HCT116 (cell line): ENCODE measurements around the gene UPK2. TPM values are rescaled to one million over a fixed set of nuclear protein-coding genes. Genes with fewer than 3 reads are reported as not detected.

Source experiments
- ATAC-seq: fragments of 200-7000 bp; cut with Tn5 transposase; 2 replicates; pipeline ENCODE4 v1.9.1; 2020; ENCODE audit warnings: mild to moderate bottlenecking, moderate library complexity
- BruUV-seq: library from RNA; stranded (reverse); fragments of 400-500 nt; replicated peaks from 2 replicates; lab custom pipeline; 2021; lab: Mats Ljungman, UMichigan
- CTCF ChIA-PET: fragments of 300-600 bp; sonication (Branson Sonifier 250); formaldehyde crosslinking; loops from one replicate; lab custom pipeline; 2021; ENCODE audit warnings: antibody characterized with exemption; lab: Charles Lee
- POLR2A ChIA-PET: fragments of 300-600, 350-600 bp; sonication (Branson Sonifier 250); formaldehyde crosslinking; loops from one replicate; lab custom pipeline; 2021; ENCODE audit warnings: antibody characterized with exemption; lab: Charles Lee
- RAD21 ChIA-PET, 2 experiments: fragments of 300-600 bp; sonication (Branson Sonifier 250); formaldehyde crosslinking; loops; one replicate each; lab custom pipeline; 2023; ENCODE audit warnings: low total read pairs in 2 of 2; ENCODE audit not compliant: uncharacterized antibody in 2 of 2, unreplicated experiment in 2 of 2, low non-redundant PET in 1 of 2; lab: Charles Lee
- DNase-seq: peaks from one replicate; pipeline ENCODE4 v3.0.0-alpha.2; 2010; ENCODE audit warnings: low read depth, low spot score
- H2AFZ ChIP-seq: fragments of 200-600 bp; shearing (Covaris generic), sonication (generic); 2 replicates; pipeline ENCODE4 v1.6.1; 2017; ENCODE audit warnings: low read depth, mixed run types, mixed read lengths, antibody characterized with exemption, low read length; ENCODE audit not compliant: poor library complexity, severe bottlenecking
- H3K27ac ChIP-seq: 2 replicates; pipeline ENCODE4 v1.5.1; 2012; ENCODE audit warnings: low read depth, low read length
- H3K27me3 ChIP-seq: fragments of 200-600 bp; sonication (generic); 2 replicates; pipeline ENCODE4 v1.6.1; 2016; ENCODE audit warnings: mixed run types, low read length, mixed read lengths; ENCODE audit not compliant: insufficient read depth
- H3K36me3 ChIP-seq, 2 experiments: fragments of 200-500 bp in 1 of 2; fragments of 200-600 bp in 1 of 2; sonication (Bioruptor generic) in 1 of 2; sonication (generic) in 1 of 2; 2 replicates each; pipeline versions ENCODE4 v1.5.1 to v1.6.1; 2014 to 2016; ENCODE audit warnings: low read length in 2 of 2, inconsistent platforms in 1 of 2, mixed read lengths in 1 of 2, mixed run types in 1 of 2; ENCODE audit not compliant: insufficient read depth in 2 of 2, control insufficient read depth in 1 of 2
- H3K4me1 ChIP-seq, 2 experiments: fragments of 200-600 bp in 1 of 2; sonication (generic) in 1 of 2; 2 replicates each; pipeline versions ENCODE4 v1.5.1 to v1.6.1; 2012 to 2017; ENCODE audit warnings: low read length in 2 of 2, inconsistent platforms in 1 of 2, mild to moderate bottlenecking in 1 of 2, mixed read lengths in 1 of 2, mixed run types in 1 of 2, moderate library complexity in 1 of 2; ENCODE audit not compliant: insufficient read depth in 2 of 2, control insufficient read depth in 1 of 2
- H3K4me2 ChIP-seq: fragments of 200-600 bp; sonication (generic); 2 replicates; pipeline ENCODE4 v1.6.1; 2017; ENCODE audit warnings: mixed run types, low read length, mixed read lengths
- H3K4me3 ChIP-seq, 2 experiments: fragments of 200-600 bp in 1 of 2; sonication (generic) in 1 of 2; replicated peaks in 1 of 2; 2 replicates each; pipeline ENCODE4 v1.5.1; 2011 to 2016; ENCODE audit warnings: low read length in 2 of 2, control low read depth in 1 of 2, low read depth in 1 of 2, mild to moderate bottlenecking in 1 of 2, mixed read lengths in 1 of 2, mixed run types in 1 of 2
- H3K79me2 ChIP-seq: fragments of 200-600 bp; sonication (generic); 2 replicates; pipeline ENCODE4 v1.6.1; 2017; ENCODE audit warnings: mild to moderate bottlenecking, mixed run types, low read length, moderate library complexity, mixed read lengths; ENCODE audit not compliant: insufficient read depth
- H3K9ac ChIP-seq: fragments of 200-600 bp; sonication (generic); 2 replicates; pipeline ENCODE4 v1.6.1; 2016; ENCODE audit warnings: low read length, mixed read lengths
- H3K9me2 ChIP-seq: fragments of 200-600 bp; sonication (generic), shearing (Covaris generic); 2 replicates; pipeline ENCODE4 v1.6.1; 2017; ENCODE audit warnings: mixed run types, mild to moderate bottlenecking, moderate library complexity; ENCODE audit not compliant: insufficient read depth
- H3K9me3 ChIP-seq, 2 experiments: fragments of 200-500 bp in 1 of 2; fragments of 200-600 bp in 1 of 2; sonication (Bioruptor generic) in 1 of 2; sonication (generic) in 1 of 2; 2 replicates each; pipeline ENCODE4 v1.6.1; 2014 to 2017; ENCODE audit warnings: low read length in 2 of 2, mixed read lengths in 2 of 2, inconsistent platforms in 1 of 2, low read depth in 1 of 2, mild to moderate bottlenecking in 1 of 2, mixed run types in 1 of 2, moderate library complexity in 1 of 2; ENCODE audit not compliant: control insufficient read depth in 1 of 2, insufficient read depth in 1 of 2
- H4K20me1 ChIP-seq: fragments of 200-600 bp; sonication (generic), shearing (Covaris generic); 2 replicates; pipeline ENCODE4 v1.6.1; 2017; ENCODE audit warnings: mixed run types, mild to moderate bottlenecking, moderate library complexity; ENCODE audit not compliant: insufficient read depth
- EZH2phosphoT487 ChIP-seq: fragments of 200-600 bp; IDR thresholded peaks from 2 replicates; pipeline ENCODE4 v1.6.1; 2018; ENCODE audit warnings: antibody characterized with exemption, borderline replicate concordance
- REST ChIP-seq: IDR thresholded peaks from 2 replicates; pipeline ENCODE4 v1.6.1; 2012; ENCODE audit warnings: low read depth
- TCF7L2 ChIP-seq: IDR thresholded peaks from 2 replicates; pipeline ENCODE4 v1.7.0; 2011; ENCODE audit warnings: borderline replicate concordance, inconsistent platforms; ENCODE audit not compliant: insufficient read depth, insufficient read length; ENCODE audit errors: extremely low read depth
- YY1 ChIP-seq: IDR thresholded peaks from 2 replicates; pipeline ENCODE4 v1.6.1; 2011; ENCODE audit warnings: low read length, low read depth, moderate library complexity, mild to moderate bottlenecking; ENCODE audit not compliant: insufficient replicate concordance; ENCODE audit errors: extremely low read depth
- intact Hi-C: fragments of 100-400 bp; cut with micrococcal nuclease; formaldehyde crosslinking; loops from 2 replicates; pipeline ENCODE4 v1.10.0; 2022
- total RNA-seq: library from RNA; stranded (reverse); gene quantifications from one replicate; pipeline ENCODE4 v1.2.1, GENCODE V29; 2021; ENCODE audit not compliant: unreplicated experiment

UPK2 gene
- total RNA-seq, 1 experiment from 2014 or later: 0.42 TPM

- DNase-seq: peak; percentile 89
- no peaks in the 10 kb centered on the region for H4K20me1 ChIP-seq
- no TSS peak for BruUV-seq
- ChIA-PET CTCF (interaction anchor here (0.7 to 6.6 kb wide), 3 partner anchors 9 to 240 kb away, joined by 4 to 150 read pairs (median 8); no protein-coding TSS in a partner anchor), POLR2A (interaction anchor here (1.0 to 2.0 kb wide), 5 partner anchors 13 to 240 kb away, joined by 3 to 6 read pairs (median 4); no protein-coding TSS in a partner anchor), RAD21 (interaction anchor here (0.7 to 1.0 kb wide), 3 partner anchors 19 to 20 kb away, joined by 3 to 5 read pairs (median 4); no protein-coding TSS in a partner anchor)
- no peaks in the 10 kb centered on the region for H3K36me3 ChIP-seq
- peak overlapping the region; percentile 95 for H3K9ac ChIP-seq
- H3K4me1 ChIP-seq: peaks cover 34 to 75% of the 10 kb centered on the region in 2 experiments
- no peaks in the 10 kb centered on the region for H3K9me3 ChIP-seq
- TF ChIP-seq TCF7L2: peak; percentile 61
- TF ChIP-seq YY1: peak; percentile 14
- no peak for TF ChIP-seq EZH2phosphoT487
- TF ChIP-seq REST: no peak
- H3K79me2 ChIP-seq: peaks cover 9% of the 10 kb centered on the region
- no peaks in the 10 kb centered on the region for H3K27me3 ChIP-seq
- intact Hi-C loops: loop anchor here (2.0 kb wide), 2 partner anchors 27 to 139 kb away; partner anchors contain the start of genes DDX6 and UPK2
- peak overlapping the region; percentile 100 for H3K27ac ChIP-seq
- H2AFZ ChIP-seq: no peak overlapping the region
- peak; percentile 24 for ATAC-seq
- H3K4me2 ChIP-seq: peak overlapping the region; percentile 100
- H3K4me3 ChIP-seq: peak overlapping the region; percentile 73 to 75
- no peaks in the 10 kb centered on the region for H3K9me2 ChIP-seq
Observed at GRCh38 chr11:118929501-118930093, 26.5 kb upstream of the UPK2 start.
